Measurements from ENCODE around the gene IDE. TPM values are rescaled to one million over a fixed set of nuclear protein-coding genes. Genes with fewer than 3 reads are reported as not detected.
"Not testable (repeated sequence)": the region's sequence is repeated elsewhere in the genome, so short reads cannot be mapped to it uniquely, and the experiment has no call there.

IDE gene
- polyA plus RNA-seq, 1 donor from 2014 or later, result 11.7 TPM

GRCh38 chr10:92490387-92490786 is 83.5 kb downstream of the IDE start:
- Mint-ChIP-seq H3K36me3 (peaks cover 16% of the 10 kb centered on the region), H3K4me3 (no peak overlapping the region), H3K4me1 (no peaks in the 10 kb centered on the region), H3K9me3 (no peaks in the 10 kb centered on the region), H3K27ac (no peak overlapping the region), H3K27me3 (no peaks in the 10 kb centered on the region)

- H3K9me3 Mint-ChIP-seq, result no peaks in the 10 kb centered on the region
- H3K27me3 Mint-ChIP-seq, result no peaks in the 10 kb centered on the region
- no peak overlapping the region for H3K27ac Mint-ChIP-seq
- H3K36me3 Mint-ChIP-seq, result peaks cover 24% of the 10 kb centered on the region
- H3K4me1 Mint-ChIP-seq, result no peaks in the 10 kb centered on the region
- no peak overlapping the region for H3K4me3 Mint-ChIP-seq
Observed at GRCh38 chr10:92486637-92487036, 87.3 kb downstream of the IDE start.

DNA sequence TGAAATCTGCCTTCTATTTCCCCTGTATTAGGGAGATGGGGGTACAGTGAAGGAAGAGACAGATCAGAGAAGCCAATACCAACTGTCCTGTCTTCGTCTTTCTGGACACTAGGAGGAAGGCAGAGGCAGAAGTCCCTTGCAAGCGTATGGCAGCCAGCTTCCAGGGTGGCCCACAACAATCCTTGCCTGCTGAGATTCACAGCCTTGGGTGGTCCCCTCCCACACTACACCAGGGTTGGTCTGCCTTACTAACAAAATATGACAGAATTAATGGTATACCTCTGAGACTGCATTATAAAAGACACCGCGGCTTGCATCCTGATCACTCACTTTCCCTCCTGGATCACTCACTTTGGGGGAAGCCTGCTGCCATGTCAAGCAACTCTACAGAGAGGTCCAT is 90.4 kb downstream of the IDE start:
- no peaks in the 10 kb centered on the region for H3K9me3 Mint-ChIP-seq
- peak overlapping the region in 1 of 4 donors; percentile 30 for H3K4me3 Mint-ChIP-seq
- no peak overlapping the region for H3K27ac Mint-ChIP-seq
- peaks cover 23% of the 10 kb centered on the region for H3K36me3 Mint-ChIP-seq
- no peaks in the 10 kb centered on the region for H3K27me3 Mint-ChIP-seq
- H3K4me1 Mint-ChIP-seq, result no peaks in the 10 kb centered on the region

GRCh38 chr10:92480413-92480812 is 93.5 kb downstream of the IDE start:
- H3K9me3 Mint-ChIP-seq, result no peaks in the 10 kb centered on the region
- no peak overlapping the region for H3K27ac Mint-ChIP-seq
- no peak overlapping the region for H3K4me3 Mint-ChIP-seq
- no peaks in the 10 kb centered on the region for H3K27me3 Mint-ChIP-seq
- H3K36me3 Mint-ChIP-seq, result peaks cover 19% of the 10 kb centered on the region
- H3K4me1 Mint-ChIP-seq, result no peaks in the 10 kb centered on the region

DNA sequence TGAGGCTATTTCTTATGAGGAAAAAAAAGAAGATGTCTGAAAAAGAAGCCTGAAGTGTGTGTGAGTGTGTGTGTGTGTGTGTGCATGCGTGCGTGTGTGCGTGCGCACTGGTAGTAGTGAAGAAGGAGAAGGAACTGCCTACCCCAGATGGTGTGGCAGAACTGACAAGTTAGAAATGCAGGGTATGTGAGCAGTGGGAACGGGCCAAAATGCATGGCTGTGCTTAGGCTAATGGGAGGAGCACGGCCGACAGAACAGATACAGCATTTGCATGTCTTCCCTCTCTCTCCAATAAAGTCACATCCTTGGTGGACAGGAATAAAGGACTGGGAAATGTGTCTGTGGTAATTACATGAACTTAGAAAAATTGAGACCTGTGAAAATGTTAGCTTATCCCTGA is 94.3 kb downstream of the IDE start:
- H3K36me3 Mint-ChIP-seq, result peaks cover 14% of the 10 kb centered on the region

GRCh38 chr10:92478536-92478935 is 95.4 kb downstream of the IDE start:
- H3K36me3 Mint-ChIP-seq, result peaks cover 14% of the 10 kb centered on the region
- no peak overlapping the region for H3K4me3 Mint-ChIP-seq
- no peaks in the 10 kb centered on the region for H3K9me3 Mint-ChIP-seq
- H3K4me1 Mint-ChIP-seq, result no peaks in the 10 kb centered on the region
- no peaks in the 10 kb centered on the region for H3K27me3 Mint-ChIP-seq
- no peak overlapping the region for H3K27ac Mint-ChIP-seq

More for the DNA sequence above, 94.3 kb downstream of the IDE start:
- Mint-ChIP-seq H3K4me3 (no peak overlapping the region), H3K9me3 (no peaks in the 10 kb centered on the region), H3K27me3 (no peaks in the 10 kb centered on the region), H3K27ac (no peak overlapping the region), H3K4me1 (no peaks in the 10 kb centered on the region)

DNA sequence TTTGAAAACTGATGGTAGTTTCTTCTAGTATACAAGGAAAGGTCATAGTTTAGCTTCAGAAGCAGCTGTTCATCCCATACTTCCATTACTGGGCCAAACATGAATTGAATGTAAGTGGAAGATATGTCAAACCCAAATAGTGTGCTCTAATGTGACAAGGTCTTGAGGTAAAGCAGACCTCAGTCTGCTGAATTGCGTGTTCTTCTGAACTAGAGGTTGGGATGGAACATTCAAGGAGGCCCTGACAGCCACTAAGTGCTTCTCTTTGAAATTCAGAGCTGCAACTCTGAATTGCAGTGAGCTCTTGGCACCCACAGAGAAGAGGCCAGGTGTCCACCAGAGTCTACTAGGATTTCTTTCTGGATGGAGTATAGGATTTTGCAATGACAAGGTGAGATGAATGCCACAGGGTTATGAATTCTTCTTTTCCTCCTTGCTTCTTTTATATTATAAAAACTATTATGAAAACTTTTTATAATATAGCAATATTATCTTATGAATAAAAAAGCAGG is 98.5 kb downstream of the IDE start:
- Mint-ChIP-seq H3K4me3 (no peak overlapping the region), H3K27me3 (no peaks in the 10 kb centered on the region), H3K9me3 (no peaks in the 10 kb centered on the region), H3K36me3 (peaks cover 7% of the 10 kb centered on the region), H3K4me1 (no peaks in the 10 kb centered on the region), H3K27ac (no peak overlapping the region)

DNA sequence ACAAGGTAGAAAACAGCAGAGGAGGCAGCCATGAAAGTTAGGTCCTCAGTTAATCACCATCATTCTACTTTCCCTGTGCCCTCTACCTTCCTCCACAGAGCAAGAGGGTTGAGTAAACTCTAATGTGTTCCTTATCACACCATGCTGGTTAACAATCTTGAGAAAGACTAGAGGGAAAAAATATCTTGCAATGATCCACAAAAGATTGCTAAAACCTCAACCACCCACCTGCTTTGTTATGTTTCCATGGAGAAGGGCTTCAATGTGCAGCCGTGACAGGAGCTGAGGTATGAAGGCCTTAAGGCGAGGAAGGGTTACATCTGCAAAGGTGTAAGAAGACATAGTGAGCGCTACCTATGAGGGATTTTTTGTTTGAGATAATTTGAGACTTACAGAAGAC is 103.9 kb downstream of the IDE start:
- no peaks in the 10 kb centered on the region for H3K9me3 Mint-ChIP-seq
- no peak overlapping the region for H3K27ac Mint-ChIP-seq
- no peak overlapping the region for H3K4me3 Mint-ChIP-seq
- H3K36me3 Mint-ChIP-seq, result peaks cover 6% of the 10 kb centered on the region
- H3K27me3 Mint-ChIP-seq, result no peaks in the 10 kb centered on the region
- H3K4me1 Mint-ChIP-seq, result peaks cover 0 to 2% (median 0%) of the 10 kb centered on the region in 3 donors

- Mint-ChIP-seq H3K36me3 (peaks cover 9% of the 10 kb centered on the region), H3K4me3 (peak overlapping the region in 1 of 4 donors; percentile 56), H3K4me1 (peaks cover 0 to 2% (median 0%) of the 10 kb centered on the region in 3 donors), H3K27me3 (no peaks in the 10 kb centered on the region), H3K27ac (no peak overlapping the region), H3K9me3 (no peaks in the 10 kb centered on the region)
Observed at GRCh38 chr10:92464364-92464763, 109.5 kb downstream of the IDE start.

DNA sequence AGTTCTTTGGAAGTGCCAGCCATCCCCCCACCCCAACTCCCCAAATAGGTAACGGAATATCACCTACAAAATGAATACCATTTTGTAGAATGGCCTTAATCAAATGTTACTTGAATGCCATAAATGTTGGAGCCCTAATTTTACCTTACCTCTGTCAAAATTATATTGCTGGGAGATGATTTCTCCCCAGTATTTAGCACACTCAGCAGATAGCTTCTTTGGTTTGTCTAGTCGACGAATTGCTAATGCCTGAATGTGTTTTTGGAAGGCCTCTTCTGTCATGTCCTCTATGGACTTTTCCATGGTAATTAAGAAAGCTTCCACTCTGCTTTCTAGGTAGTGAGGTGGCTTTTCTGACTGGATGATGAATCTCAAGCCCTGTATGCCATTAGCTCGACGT is 110.3 kb downstream of the IDE start:
- Mint-ChIP-seq H3K27me3 (no peaks in the 10 kb centered on the region), H3K27ac (no peak overlapping the region), H3K9me3 (no peaks in the 10 kb centered on the region), H3K4me1 (peaks cover 0 to 2% (median 0%) of the 10 kb centered on the region in 3 donors), H3K4me3 (no peak overlapping the region), H3K36me3 (peaks cover 9% of the 10 kb centered on the region)

DNA sequence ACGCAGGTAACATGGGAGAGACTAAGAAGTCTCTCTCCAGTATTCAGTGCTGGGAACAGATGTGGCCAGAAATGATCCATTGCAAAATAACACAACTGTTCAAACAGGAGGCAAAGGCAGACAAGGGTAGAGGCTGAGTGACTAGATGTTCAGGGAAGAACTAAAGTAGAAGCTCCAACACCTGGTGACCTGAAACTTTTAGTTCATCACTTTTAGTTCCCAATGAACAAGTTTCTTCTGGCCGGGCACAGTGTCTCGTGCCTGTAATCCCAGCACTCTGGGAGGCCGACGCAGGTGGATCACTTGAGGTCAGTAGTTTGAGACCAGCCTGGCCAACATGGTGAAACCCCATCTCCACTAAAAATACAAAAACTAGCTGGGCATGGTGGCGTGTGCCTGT is 118.9 kb downstream of the IDE start:
- not testable (repeated sequence) for H3K4me1 Mint-ChIP-seq, H3K27ac Mint-ChIP-seq, H3K27me3 Mint-ChIP-seq, H3K4me3 Mint-ChIP-seq, H3K9me3 Mint-ChIP-seq
- peaks cover 13% of the 10 kb centered on the region for H3K36me3 Mint-ChIP-seq

GRCh38 chr10:92452313-92452712 is 121.6 kb downstream of the IDE start:
- peaks cover 14% of the 10 kb centered on the region for H3K36me3 Mint-ChIP-seq
- no peaks in the 10 kb centered on the region for H3K9me3 Mint-ChIP-seq
- no peak overlapping the region for H3K27ac Mint-ChIP-seq
- H3K4me3 Mint-ChIP-seq, result no peak overlapping the region
- H3K4me1 Mint-ChIP-seq, result no peaks in the 10 kb centered on the region
- no peaks in the 10 kb centered on the region for H3K27me3 Mint-ChIP-seq

DNA sequence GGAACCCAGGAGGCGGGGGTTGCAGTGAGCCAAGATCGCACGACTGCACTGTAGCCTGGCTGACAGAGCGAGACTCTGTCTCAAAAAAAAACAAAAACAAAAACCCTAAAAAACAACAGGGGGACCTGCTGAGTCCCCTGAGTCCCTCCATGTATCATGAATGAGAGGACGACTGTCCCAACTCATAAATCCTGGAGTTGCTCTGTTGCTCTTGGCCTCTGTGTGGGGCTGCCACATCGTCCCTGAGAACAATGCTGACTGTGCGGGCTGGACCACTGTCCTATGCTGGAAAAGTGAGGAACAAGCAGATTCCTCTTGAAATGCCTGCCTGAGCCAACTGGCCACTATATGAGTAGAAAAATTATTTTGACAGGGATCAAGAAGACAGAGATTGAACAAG is 122.5 kb downstream of the IDE start:
- Mint-ChIP-seq H3K27ac (no peak overlapping the region), H3K36me3 (peaks cover 14% of the 10 kb centered on the region), H3K4me1 (no peaks in the 10 kb centered on the region), H3K4me3 (no peak overlapping the region), H3K27me3 (no peaks in the 10 kb centered on the region), H3K9me3 (no peaks in the 10 kb centered on the region)

- Mint-ChIP-seq H3K27ac (no peak overlapping the region), H3K27me3 (no peaks in the 10 kb centered on the region), H3K4me1 (no peaks in the 10 kb centered on the region)
Observed at GRCh38 chr10:92450896-92451295, 123.0 kb downstream of the IDE start.

GRCh38 chr10:92440578-92440977 is 133.3 kb downstream of the IDE start:
- H3K36me3 Mint-ChIP-seq, result no peaks in the 10 kb centered on the region

More at GRCh38 chr10:92450896-92451295, 123.0 kb downstream of the IDE start:
- H3K9me3 Mint-ChIP-seq, result no peaks in the 10 kb centered on the region
- H3K4me3 Mint-ChIP-seq, result no peak overlapping the region
- H3K36me3 Mint-ChIP-seq, result peaks cover 14% of the 10 kb centered on the region

DNA sequence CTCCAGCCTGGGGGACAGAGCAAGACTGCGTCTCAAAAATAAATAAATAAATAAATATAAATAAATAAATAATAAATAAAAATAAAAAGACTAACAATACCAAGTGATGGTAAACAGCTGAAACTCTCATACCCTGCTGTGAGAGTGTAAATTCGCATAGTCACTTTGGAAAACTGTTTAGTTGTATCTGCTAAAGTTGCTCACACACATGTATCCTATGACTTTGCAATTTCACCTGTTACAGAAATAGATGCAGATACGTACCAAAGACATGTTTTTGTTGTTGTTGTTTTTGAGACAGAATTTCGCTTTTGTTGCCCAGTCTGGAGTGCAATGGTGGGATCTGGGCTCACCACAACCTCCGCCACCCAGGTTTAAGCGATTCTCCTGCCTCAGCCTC is 135.7 kb downstream of the IDE start:
- Mint-ChIP-seq H3K27me3 (no peaks in the 10 kb centered on the region), H3K4me3 (no peak overlapping the region), H3K36me3 (no peaks in the 10 kb centered on the region), H3K9me3 (no peaks in the 10 kb centered on the region), H3K27ac (no peak overlapping the region), H3K4me1 (no peaks in the 10 kb centered on the region)

More at GRCh38 chr10:92440578-92440977, 133.3 kb downstream of the IDE start:
- no peaks in the 10 kb centered on the region for H3K9me3 Mint-ChIP-seq
- no peak overlapping the region for H3K4me3 Mint-ChIP-seq
- no peaks in the 10 kb centered on the region for H3K27me3 Mint-ChIP-seq
- H3K4me1 Mint-ChIP-seq, result no peaks in the 10 kb centered on the region
- no peak overlapping the region for H3K27ac Mint-ChIP-seq

GRCh38 chr10:92436611-92437010 is 137.3 kb downstream of the IDE start:
- Mint-ChIP-seq H3K27ac (no peak overlapping the region), H3K9me3 (no peaks in the 10 kb centered on the region), H3K4me3 (no peak overlapping the region), H3K4me1 (no peaks in the 10 kb centered on the region), H3K36me3 (no peaks in the 10 kb centered on the region), H3K27me3 (no peaks in the 10 kb centered on the region)

All from IgD-negative memory B cell (primary cell).